ENCODE data around the gene MRFAP1L1.

DNA sequence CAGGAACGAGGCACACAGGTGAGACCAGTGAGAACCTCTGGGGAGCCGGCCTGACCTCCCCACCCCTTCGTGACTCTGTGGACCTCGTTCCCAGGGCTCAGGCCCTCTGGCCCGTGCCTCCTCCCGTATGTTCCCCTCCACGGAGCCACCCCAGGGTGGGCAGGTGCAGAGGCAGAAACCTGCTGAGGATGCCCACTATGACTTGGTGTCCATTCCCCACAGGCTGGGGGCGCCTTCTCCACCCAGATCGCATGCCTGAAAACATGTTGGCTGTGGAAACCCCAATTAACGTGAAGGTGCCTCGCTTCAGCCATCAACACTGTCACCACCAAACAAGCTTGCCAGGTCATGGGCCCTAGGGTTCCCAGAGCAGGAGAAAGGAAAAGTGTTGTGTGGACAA is 33.3 kb upstream of the MRFAP1L1 start:
- TF ChIP-seq, protein P1, sequence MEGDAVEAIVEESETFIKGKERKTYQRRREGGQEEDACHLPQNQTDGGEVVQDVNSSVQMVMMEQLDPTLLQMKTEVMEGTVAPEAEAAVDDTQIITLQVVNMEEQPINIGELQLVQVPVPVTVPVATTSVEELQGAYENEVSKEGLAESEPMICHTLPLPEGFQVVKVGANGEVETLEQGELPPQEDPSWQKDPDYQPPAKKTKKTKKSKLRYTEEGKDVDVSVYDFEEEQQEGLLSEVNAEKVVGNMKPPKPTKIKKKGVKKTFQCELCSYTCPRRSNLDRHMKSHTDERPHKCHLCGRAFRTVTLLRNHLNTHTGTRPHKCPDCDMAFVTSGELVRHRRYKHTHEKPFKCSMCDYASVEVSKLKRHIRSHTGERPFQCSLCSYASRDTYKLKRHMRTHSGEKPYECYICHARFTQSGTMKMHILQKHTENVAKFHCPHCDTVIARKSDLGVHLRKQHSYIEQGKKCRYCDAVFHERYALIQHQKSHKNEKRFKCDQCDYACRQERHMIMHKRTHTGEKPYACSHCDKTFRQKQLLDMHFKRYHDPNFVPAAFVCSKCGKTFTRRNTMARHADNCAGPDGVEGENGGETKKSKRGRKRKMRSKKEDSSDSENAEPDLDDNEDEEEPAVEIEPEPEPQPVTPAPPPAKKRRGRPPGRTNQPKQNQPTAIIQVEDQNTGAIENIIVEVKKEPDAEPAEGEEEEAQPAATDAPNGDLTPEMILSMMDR (IDR thresholded peaks at IDR 0.05), result no peak
- TF ChIP-seq POLR2A (IDR thresholded peaks at IDR 0.05), result no peak

All from heart left ventricle (tissue), 13 donors.